WTC11 (cell line): ENCODE measurements around the gene EIF2A. TPM values are rescaled to one million over a fixed set of nuclear protein-coding genes. Genes with fewer than 3 reads are reported as not detected.

ENCODE experiments used
- ATAC-seq: fragments of 200-7000 bp; cut with Tn5 transposase; 2 replicates; pipeline ENCODE4 v1.10.0; 2021; ENCODE audit warnings: mild to moderate bottlenecking, moderate library complexity
- CTCF ChIA-PET: fragments of 300-600 bp; sonication (Branson Sonifier 250); formaldehyde crosslinking; loops from one replicate; lab custom pipeline; 2021; ENCODE audit warnings: antibody characterized with exemption; lab: Charles Lee
- POLR2A ChIA-PET: fragments of 350-600 bp; sonication (Branson Sonifier 250); formaldehyde crosslinking; loops from one replicate; lab custom pipeline; 2021; ENCODE audit warnings: antibody characterized with exemption; lab: Charles Lee
- DNase-seq: peaks from one replicate; pipeline ENCODE4 v3.0.0; 2021; ENCODE audit warnings: low spot score
- H3K27ac Mint-ChIP-seq: 2 replicates; pipeline ENCODE4 v1.8.0; 2021; ENCODE audit warnings: mixed read lengths
- H3K27me3 Mint-ChIP-seq: 2 replicates; pipeline ENCODE4 v1.8.0; 2021; ENCODE audit warnings: low read depth, mild to moderate bottlenecking, moderate library complexity, mixed read lengths
- H3K36me3 Mint-ChIP-seq: 2 replicates; pipeline ENCODE4 v1.8.0; 2021; ENCODE audit warnings: mixed read lengths
- H3K4me1 Mint-ChIP-seq: 2 replicates; pipeline ENCODE4 v1.8.0; 2022; ENCODE audit warnings: mixed read lengths
- H3K4me3 Mint-ChIP-seq: 2 replicates; pipeline ENCODE4 v1.8.0; 2021; ENCODE audit warnings: mild to moderate bottlenecking, moderate library complexity, mixed read lengths
- H3K9me3 Mint-ChIP-seq: 2 replicates; pipeline ENCODE4 v1.8.0; 2021; ENCODE audit warnings: mixed read lengths
- CREM ChIP-seq: sonication (generic); formaldehyde crosslinking; IDR thresholded peaks from 2 replicates; pipeline ENCODE4 v1.8.1; 2022; ENCODE audit warnings: mild to moderate bottlenecking, missing genetic modification reagents, moderate library complexity
- ELF4 ChIP-seq: sonication (generic); formaldehyde crosslinking; IDR thresholded peaks from 2 replicates; pipeline ENCODE4 v1.8.1; 2022; ENCODE audit warnings: low read depth, mild to moderate bottlenecking, moderate library complexity, missing genetic modification reagents
- FOXP1 ChIP-seq: sonication (generic); formaldehyde crosslinking; IDR thresholded peaks from 2 replicates; pipeline ENCODE4 v1.8.0; 2022; ENCODE audit warnings: missing genetic modification reagents, mild to moderate bottlenecking, moderate library complexity, borderline replicate concordance
- KAT7 ChIP-seq: sonication (generic); formaldehyde crosslinking; IDR thresholded peaks from 2 replicates; pipeline ENCODE4 v1.8.1; 2023; ENCODE audit warnings: missing genetic modification reagents, mild to moderate bottlenecking, borderline replicate concordance
- NR1H2 ChIP-seq: sonication (generic); formaldehyde crosslinking; IDR thresholded peaks from 2 replicates; pipeline ENCODE4 v1.9.0; 2021; ENCODE audit warnings: mild to moderate bottlenecking, moderate library complexity, missing genetic modification reagents
- RELA ChIP-seq: sonication (generic); formaldehyde crosslinking; IDR thresholded peaks from 2 replicates; pipeline ENCODE4 v1.8.1; 2022; ENCODE audit warnings: missing genetic modification reagents, mild to moderate bottlenecking, borderline replicate concordance
- SOX15 ChIP-seq: fragments of 250-450 bp; sonication (Bioruptor Pico); IDR thresholded peaks from 2 replicates; pipeline ENCODE4 v1.9.0; 2021; ENCODE audit warnings: mild to moderate bottlenecking
- TCF7 ChIP-seq: sonication (generic); formaldehyde crosslinking; IDR thresholded peaks from 2 replicates; pipeline ENCODE4 v1.8.0; 2022; ENCODE audit warnings: mild to moderate bottlenecking, low read depth, missing genetic modification reagents, moderate library complexity
- ZNF396 ChIP-seq: fragments of 250-450 bp; sonication (Bioruptor Pico); IDR thresholded peaks from 2 replicates; pipeline ENCODE4 v1.8.0; 2021; ENCODE audit warnings: mild to moderate bottlenecking, moderate library complexity, borderline replicate concordance
- ZNF423 ChIP-seq: fragments of 250-450 bp; sonication (Bioruptor Pico); IDR thresholded peaks from 2 replicates; pipeline ENCODE4 v2.1.2; 2022; ENCODE audit warnings: mild to moderate bottlenecking, moderate library complexity
- total RNA-seq: library from RNA; stranded (reverse); gene quantifications from 3 replicates; pipeline ENCODE4 v1.2.3, GENCODE V29; 2021
- TF ChIP-seq, protein P1 (sequence below): fragments of 200-600 bp; IDR thresholded peaks from 2 replicates; pipeline ENCODE4 v1.8.0; 2022; ENCODE audit warnings: antibody characterized with exemption
- TF ChIP-seq, protein P2 (sequence below): sonication (generic); formaldehyde crosslinking; IDR thresholded peaks from 2 replicates; pipeline ENCODE4 v1.8.0; 2022; ENCODE audit warnings: mild to moderate bottlenecking, missing genetic modification reagents
- TF ChIP-seq, protein P3 (sequence below): sonication (generic); formaldehyde crosslinking; IDR thresholded peaks from 2 replicates; pipeline ENCODE4 v1.8.0; 2022; ENCODE audit warnings: mild to moderate bottlenecking, missing genetic modification reagents
- TF ChIP-seq, protein P4 (sequence below): fragments of 250-450 bp; sonication (Bioruptor Pico); IDR thresholded peaks from 2 replicates; pipeline ENCODE4 v1.9.0; 2021; ENCODE audit warnings: mild to moderate bottlenecking
- TF ChIP-seq, protein P5 (sequence below): sonication (generic); formaldehyde crosslinking; IDR thresholded peaks from 2 replicates; pipeline ENCODE4 v1.8.1; 2022; ENCODE audit warnings: low read depth, mild to moderate bottlenecking, moderate library complexity, missing genetic modification reagents, borderline replicate concordance
- TF ChIP-seq, protein P6 (sequence below): sonication (generic); formaldehyde crosslinking; IDR thresholded peaks from 2 replicates; pipeline ENCODE4 v1.8.0; 2022; ENCODE audit warnings: mild to moderate bottlenecking, missing genetic modification reagents
- TF ChIP-seq, protein P7 (sequence below): fragments of 250-450 bp; sonication (Bioruptor Pico); IDR thresholded peaks from 2 replicates; pipeline ENCODE4 v1.9.0; 2021; ENCODE audit warnings: moderate library complexity, mild to moderate bottlenecking, inconsistent platforms, borderline replicate concordance
- TF ChIP-seq, protein P8 (sequence below): sonication (generic); formaldehyde crosslinking; IDR thresholded peaks from 2 replicates; pipeline ENCODE4 v1.8.1; 2023; ENCODE audit warnings: mild to moderate bottlenecking, missing genetic modification reagents
- TF ChIP-seq, protein P9 (sequence below): fragments of 250-450 bp; sonication (Bioruptor Pico); IDR thresholded peaks from 2 replicates; pipeline ENCODE4 v2.1.2; 2022; ENCODE audit warnings: mild to moderate bottlenecking, moderate library complexity

Gene EIF2A
- total RNA-seq, 1 experiment from 2014 or later = 88.4 TPM

DNA sequence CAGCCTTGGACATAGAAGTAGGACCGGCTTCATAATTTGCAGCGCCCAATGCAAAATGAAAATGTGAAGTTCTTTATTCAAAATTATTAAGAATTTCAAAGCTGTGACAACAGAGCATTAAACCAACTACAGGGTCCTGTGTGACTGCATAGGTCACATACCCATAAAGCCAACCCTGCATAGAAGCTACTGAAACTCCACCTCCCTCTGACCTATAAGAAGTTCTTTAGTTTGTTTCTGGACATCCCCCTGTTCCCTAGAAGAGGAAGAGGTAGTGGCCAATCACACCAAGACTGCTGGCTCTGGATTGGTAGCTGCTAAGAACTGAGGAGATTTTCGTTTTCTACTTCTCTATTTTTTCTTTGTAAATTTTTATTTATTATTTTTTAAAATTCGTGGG is 47.6 kb downstream of the EIF2A start:
- no peak for DNase-seq
- Mint-ChIP-seq H3K9me3 (no peaks in the 10 kb centered on the region), H3K36me3 (no peaks in the 10 kb centered on the region), H3K4me3 (no peak overlapping the region), H3K4me1 (peaks cover 8% of the 10 kb centered on the region), H3K27ac (no peak overlapping the region), H3K27me3 (no peaks in the 10 kb centered on the region)
- POLR2A ChIA-PET = interaction anchor here (1.9 kb wide), 1 partner anchor 8 kb away, joined by 8 read pairs; the partner anchor contains the start of gene SELENOT
- TF ChIP-seq ZNF423 = no peak
- TF ChIP-seq, protein P1, sequence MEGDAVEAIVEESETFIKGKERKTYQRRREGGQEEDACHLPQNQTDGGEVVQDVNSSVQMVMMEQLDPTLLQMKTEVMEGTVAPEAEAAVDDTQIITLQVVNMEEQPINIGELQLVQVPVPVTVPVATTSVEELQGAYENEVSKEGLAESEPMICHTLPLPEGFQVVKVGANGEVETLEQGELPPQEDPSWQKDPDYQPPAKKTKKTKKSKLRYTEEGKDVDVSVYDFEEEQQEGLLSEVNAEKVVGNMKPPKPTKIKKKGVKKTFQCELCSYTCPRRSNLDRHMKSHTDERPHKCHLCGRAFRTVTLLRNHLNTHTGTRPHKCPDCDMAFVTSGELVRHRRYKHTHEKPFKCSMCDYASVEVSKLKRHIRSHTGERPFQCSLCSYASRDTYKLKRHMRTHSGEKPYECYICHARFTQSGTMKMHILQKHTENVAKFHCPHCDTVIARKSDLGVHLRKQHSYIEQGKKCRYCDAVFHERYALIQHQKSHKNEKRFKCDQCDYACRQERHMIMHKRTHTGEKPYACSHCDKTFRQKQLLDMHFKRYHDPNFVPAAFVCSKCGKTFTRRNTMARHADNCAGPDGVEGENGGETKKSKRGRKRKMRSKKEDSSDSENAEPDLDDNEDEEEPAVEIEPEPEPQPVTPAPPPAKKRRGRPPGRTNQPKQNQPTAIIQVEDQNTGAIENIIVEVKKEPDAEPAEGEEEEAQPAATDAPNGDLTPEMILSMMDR = no peak
- TF ChIP-seq, protein P2, sequence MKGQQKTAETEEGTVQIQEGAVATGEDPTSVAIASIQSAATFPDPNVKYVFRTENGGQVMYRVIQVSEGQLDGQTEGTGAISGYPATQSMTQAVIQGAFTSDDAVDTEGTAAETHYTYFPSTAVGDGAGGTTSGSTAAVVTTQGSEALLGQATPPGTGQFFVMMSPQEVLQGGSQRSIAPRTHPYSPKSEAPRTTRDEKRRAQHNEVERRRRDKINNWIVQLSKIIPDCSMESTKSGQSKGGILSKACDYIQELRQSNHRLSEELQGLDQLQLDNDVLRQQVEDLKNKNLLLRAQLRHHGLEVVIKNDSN (CRISPR knock-in tag) = no peak
- TF ChIP-seq, protein P3, sequence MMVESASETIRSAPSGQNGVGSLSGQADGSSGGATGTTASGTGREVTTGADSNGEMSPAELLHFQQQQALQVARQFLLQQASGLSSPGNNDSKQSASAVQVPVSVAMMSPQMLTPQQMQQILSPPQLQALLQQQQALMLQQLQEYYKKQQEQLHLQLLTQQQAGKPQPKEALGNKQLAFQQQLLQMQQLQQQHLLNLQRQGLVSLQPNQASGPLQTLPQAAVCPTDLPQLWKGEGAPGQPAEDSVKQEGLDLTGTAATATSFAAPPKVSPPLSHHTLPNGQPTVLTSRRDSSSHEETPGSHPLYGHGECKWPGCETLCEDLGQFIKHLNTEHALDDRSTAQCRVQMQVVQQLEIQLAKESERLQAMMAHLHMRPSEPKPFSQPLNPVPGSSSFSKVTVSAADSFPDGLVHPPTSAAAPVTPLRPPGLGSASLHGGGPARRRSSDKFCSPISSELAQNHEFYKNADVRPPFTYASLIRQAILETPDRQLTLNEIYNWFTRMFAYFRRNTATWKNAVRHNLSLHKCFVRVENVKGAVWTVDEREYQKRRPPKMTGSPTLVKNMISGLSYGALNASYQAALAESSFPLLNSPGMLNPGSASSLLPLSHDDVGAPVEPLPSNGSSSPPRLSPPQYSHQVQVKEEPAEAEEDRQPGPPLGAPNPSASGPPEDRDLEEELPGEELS (CRISPR knock-in tag) = no peak
- TF ChIP-seq CREM (CRISPR knock-in tag) = no peak
- no peak for TF ChIP-seq RELA (CRISPR knock-in tag)
- TF ChIP-seq TCF7 (CRISPR knock-in tag) = no peak
- no peak for TF ChIP-seq ZNF396
- no peak for TF ChIP-seq FOXP1
- TF ChIP-seq, protein P4, sequence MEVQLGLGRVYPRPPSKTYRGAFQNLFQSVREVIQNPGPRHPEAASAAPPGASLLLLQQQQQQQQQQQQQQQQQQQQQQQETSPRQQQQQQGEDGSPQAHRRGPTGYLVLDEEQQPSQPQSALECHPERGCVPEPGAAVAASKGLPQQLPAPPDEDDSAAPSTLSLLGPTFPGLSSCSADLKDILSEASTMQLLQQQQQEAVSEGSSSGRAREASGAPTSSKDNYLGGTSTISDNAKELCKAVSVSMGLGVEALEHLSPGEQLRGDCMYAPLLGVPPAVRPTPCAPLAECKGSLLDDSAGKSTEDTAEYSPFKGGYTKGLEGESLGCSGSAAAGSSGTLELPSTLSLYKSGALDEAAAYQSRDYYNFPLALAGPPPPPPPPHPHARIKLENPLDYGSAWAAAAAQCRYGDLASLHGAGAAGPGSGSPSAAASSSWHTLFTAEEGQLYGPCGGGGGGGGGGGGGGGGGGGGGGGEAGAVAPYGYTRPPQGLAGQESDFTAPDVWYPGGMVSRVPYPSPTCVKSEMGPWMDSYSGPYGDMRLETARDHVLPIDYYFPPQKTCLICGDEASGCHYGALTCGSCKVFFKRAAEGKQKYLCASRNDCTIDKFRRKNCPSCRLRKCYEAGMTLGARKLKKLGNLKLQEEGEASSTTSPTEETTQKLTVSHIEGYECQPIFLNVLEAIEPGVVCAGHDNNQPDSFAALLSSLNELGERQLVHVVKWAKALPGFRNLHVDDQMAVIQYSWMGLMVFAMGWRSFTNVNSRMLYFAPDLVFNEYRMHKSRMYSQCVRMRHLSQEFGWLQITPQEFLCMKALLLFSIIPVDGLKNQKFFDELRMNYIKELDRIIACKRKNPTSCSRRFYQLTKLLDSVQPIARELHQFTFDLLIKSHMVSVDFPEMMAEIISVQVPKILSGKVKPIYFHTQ (CRISPR knock-in tag) = no peak
- TF ChIP-seq, protein P5, sequence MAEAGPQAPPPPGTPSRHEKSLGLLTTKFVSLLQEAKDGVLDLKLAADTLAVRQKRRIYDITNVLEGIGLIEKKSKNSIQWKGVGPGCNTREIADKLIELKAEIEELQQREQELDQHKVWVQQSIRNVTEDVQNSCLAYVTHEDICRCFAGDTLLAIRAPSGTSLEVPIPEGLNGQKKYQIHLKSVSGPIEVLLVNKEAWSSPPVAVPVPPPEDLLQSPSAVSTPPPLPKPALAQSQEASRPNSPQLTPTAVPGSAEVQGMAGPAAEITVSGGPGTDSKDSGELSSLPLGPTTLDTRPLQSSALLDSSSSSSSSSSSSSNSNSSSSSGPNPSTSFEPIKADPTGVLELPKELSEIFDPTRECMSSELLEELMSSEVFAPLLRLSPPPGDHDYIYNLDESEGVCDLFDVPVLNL (CRISPR knock-in tag) = no peak
- no peak for TF ChIP-seq KAT7 (CRISPR knock-in tag)
- no peak for TF ChIP-seq SOX15 (CRISPR knock-in tag)
- no peak for TF ChIP-seq NR1H2 (CRISPR knock-in tag)
- TF ChIP-seq, protein P6, sequence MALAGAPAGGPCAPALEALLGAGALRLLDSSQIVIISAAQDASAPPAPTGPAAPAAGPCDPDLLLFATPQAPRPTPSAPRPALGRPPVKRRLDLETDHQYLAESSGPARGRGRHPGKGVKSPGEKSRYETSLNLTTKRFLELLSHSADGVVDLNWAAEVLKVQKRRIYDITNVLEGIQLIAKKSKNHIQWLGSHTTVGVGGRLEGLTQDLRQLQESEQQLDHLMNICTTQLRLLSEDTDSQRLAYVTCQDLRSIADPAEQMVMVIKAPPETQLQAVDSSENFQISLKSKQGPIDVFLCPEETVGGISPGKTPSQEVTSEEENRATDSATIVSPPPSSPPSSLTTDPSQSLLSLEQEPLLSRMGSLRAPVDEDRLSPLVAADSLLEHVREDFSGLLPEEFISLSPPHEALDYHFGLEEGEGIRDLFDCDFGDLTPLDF (CRISPR knock-in tag) = no peak
- TF ChIP-seq, protein P7, sequence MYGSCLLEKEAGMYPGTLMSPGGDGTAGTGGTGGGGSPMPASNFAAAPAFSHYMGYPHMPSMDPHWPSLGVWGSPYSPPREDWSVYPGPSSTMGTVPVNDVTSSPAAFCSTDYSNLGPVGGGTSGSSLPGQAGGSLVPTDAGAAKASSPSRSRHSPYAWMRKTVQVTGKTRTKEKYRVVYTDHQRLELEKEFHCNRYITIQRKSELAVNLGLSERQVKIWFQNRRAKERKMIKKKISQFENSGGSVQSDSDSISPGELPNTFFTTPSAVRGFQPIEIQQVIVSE (CRISPR knock-in tag) = no peak
- no peak for TF ChIP-seq ELF4
- TF ChIP-seq, protein P8, sequence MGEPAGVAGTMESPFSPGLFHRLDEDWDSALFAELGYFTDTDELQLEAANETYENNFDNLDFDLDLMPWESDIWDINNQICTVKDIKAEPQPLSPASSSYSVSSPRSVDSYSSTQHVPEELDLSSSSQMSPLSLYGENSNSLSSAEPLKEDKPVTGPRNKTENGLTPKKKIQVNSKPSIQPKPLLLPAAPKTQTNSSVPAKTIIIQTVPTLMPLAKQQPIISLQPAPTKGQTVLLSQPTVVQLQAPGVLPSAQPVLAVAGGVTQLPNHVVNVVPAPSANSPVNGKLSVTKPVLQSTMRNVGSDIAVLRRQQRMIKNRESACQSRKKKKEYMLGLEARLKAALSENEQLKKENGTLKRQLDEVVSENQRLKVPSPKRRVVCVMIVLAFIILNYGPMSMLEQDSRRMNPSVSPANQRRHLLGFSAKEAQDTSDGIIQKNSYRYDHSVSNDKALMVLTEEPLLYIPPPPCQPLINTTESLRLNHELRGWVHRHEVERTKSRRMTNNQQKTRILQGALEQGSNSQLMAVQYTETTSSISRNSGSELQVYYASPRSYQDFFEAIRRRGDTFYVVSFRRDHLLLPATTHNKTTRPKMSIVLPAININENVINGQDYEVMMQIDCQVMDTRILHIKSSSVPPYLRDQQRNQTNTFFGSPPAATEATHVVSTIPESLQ (CRISPR knock-in tag) = no peak
- TF ChIP-seq, protein P9, sequence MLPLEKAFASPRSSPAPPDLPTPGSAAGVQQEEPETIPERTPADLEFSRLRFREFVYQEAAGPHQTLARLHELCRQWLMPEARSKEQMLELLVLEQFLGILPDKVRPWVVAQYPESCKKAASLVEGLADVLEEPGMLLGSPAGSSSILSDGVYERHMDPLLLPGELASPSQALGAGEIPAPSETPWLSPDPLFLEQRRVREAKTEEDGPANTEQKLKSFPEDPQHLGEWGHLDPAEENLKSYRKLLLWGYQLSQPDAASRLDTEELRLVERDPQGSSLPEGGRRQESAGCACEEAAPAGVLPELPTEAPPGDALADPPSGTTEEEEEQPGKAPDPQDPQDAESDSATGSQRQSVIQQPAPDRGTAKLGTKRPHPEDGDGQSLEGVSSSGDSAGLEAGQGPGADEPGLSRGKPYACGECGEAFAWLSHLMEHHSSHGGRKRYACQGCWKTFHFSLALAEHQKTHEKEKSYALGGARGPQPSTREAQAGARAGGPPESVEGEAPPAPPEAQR (CRISPR knock-in tag) = no peak
- ATAC-seq = no peak
- CTCF ChIA-PET = no interaction called here
